Cardiac muscle cell (in vitro differentiated cells and primary cell): ENCODE results near the gene CNP. TPM values are rescaled to one million over a fixed set of nuclear protein-coding genes. Genes with fewer than 3 reads are reported as not detected.

Experiments
- DNase-seq, 2 donors: peaks; one replicate each; pipeline versions ENCODE4 v3.0.0 to v3.0.0-alpha.2; 2010 to 2017; ENCODE audit warnings: low read depth in 1 of 2, low spot score in 1 of 2
- H3K27ac ChIP-seq: fragments of 200-600 bp; sonication (generic); 2 replicates; pipeline ENCODE4 v1.5.1; 2016
- H3K27me3 ChIP-seq: fragments of 200-600 bp; sonication (generic); 2 replicates; pipeline ENCODE4 v1.6.0; 2016; ENCODE audit warnings: control low read depth
- H3K36me3 ChIP-seq: fragments of 200-600 bp; sonication (generic); 2 replicates; pipeline ENCODE4 v1.5.1; 2016; ENCODE audit warnings: control low read depth
- H3K4me1 ChIP-seq: fragments of 200-600 bp; sonication (generic); 2 replicates; pipeline ENCODE4 v1.8.1; 2017; ENCODE audit warnings: low read depth, mild to moderate bottlenecking, mixed run types
- H3K4me3 ChIP-seq: fragments of 200-600 bp; sonication (generic); 2 replicates; pipeline ENCODE4 v1.5.1; 2016; ENCODE audit warnings: mild to moderate bottlenecking
- H3K9me3 ChIP-seq: fragments of 200-600 bp; sonication (generic); 2 replicates; pipeline ENCODE4 v1.5.1; 2017; ENCODE audit warnings: low read depth, mild to moderate bottlenecking, control low read depth
- CTCF ChIP-seq: IDR thresholded peaks from 2 replicates; pipeline ENCODE4 v1.5.1; 2012; ENCODE audit warnings: low read depth, mild to moderate bottlenecking, low read length
- polyA plus RNA-seq: library from polyadenylated mRNA; unstranded; fragments of >200 nt; fragmentation: Nextera tagmentation; extraction: Ambion mirVana; gene quantifications from 2 replicates; pipeline ENCODE4 v1.2.1, GENCODE V29; 2016
- total RNA-seq: library from RNA; depleted of rRNA; stranded (reverse); fragments of >200 nt; gene quantifications from 2 replicates; pipeline ENCODE4 v1.2.3, GENCODE V29; 2016

The CNP gene
- total and polyA plus RNA-seq, 2 experiments from 2014 or later = 69.0 to 82.8 TPM

DNA sequence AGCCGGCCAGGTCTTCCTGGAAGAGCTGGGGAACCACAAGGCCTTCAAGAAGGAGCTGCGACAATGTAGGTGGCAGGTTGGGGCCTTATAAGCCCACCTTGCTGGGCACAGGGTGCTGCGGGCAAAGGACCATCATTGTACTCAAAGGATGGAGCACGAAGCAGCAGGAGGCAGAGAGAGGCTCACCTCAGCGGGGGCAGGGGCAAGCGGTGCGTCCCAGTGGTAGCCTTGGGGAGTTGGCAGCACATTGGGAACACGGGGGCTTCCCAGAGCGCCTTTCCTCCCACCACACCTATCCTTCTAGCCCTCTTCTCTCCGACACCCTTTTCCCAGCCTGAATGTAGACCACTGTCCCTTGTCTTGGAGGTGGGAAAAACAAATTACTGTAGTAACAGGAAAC, 2.1 kb downstream of the CNP start:
- no peak for DNase-seq
- no peak for TF ChIP-seq CTCF

GRCh38 chr17:41970901-41971331, 4.3 kb downstream of the CNP start:
- Histone ChIP-seq H3K4me3 (no peak overlapping the region), H3K9me3 (no peaks in the 10 kb centered on the region), H3K36me3 (peaks cover 19% of the 10 kb centered on the region), H3K27me3 (no peaks in the 10 kb centered on the region), H3K4me1 (no peaks in the 10 kb centered on the region), H3K27ac (no peak overlapping the region)
- no peak for DNase-seq
- TF ChIP-seq CTCF = no peak

More for the DNA sequence above, 2.1 kb downstream of the CNP start:
- Histone ChIP-seq H3K9me3 (no peaks in the 10 kb centered on the region), H3K27me3 (no peaks in the 10 kb centered on the region), H3K36me3 (peaks cover 9% of the 10 kb centered on the region), H3K27ac (no peak overlapping the region), H3K4me1 (no peaks in the 10 kb centered on the region), H3K4me3 (no peak overlapping the region)

DNA sequence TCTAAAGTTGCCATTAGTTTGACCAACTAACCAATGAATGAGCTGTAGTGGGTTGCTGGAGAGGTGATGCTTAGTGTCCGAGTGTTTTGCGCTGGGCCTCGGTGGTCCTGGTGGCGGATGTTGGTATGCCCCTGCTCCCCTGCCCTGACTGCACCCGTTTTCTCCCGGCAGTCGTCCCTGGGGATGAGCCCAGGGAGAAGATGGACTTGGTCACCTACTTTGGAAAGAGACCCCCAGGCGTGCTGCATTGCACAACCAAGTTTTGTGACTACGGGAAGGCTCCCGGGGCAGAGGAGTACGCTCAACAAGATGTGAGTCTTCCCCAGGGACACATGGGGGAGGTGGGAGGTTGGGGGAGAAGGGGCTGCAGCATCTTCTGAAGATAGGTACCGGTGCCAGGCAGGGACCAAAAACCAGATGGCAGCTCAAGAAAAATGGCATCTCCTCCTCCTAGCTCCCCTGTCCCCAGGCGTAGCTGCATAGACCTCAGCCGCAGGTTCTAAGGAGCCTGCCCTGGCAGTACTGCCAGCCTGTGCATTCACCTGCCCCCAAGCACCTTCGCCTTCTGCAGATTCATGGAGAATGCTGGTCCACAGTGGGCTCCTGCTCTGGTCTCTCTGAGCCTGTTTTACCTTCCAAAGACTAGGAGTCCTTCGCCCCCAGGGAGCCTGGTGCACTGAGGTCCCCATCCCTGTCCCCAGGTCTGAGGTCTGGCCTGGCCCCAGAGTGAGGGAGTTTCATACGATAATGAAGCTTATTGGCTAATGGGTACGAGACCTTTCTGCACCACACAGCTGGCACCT, 5.3 kb downstream of the CNP start:
- no peak for TF ChIP-seq CTCF
- H3K9me3 ChIP-seq = no peaks in the 10 kb centered on the region
- no peak for DNase-seq
- no peaks in the 10 kb centered on the region for H3K4me1 ChIP-seq
- peaks cover 29% of the 10 kb centered on the region for H3K36me3 ChIP-seq
- no peak overlapping the region for H3K4me3 ChIP-seq
- no peaks in the 10 kb centered on the region for H3K27me3 ChIP-seq
- peak overlapping the region; percentile 60 for H3K27ac ChIP-seq

DNA sequence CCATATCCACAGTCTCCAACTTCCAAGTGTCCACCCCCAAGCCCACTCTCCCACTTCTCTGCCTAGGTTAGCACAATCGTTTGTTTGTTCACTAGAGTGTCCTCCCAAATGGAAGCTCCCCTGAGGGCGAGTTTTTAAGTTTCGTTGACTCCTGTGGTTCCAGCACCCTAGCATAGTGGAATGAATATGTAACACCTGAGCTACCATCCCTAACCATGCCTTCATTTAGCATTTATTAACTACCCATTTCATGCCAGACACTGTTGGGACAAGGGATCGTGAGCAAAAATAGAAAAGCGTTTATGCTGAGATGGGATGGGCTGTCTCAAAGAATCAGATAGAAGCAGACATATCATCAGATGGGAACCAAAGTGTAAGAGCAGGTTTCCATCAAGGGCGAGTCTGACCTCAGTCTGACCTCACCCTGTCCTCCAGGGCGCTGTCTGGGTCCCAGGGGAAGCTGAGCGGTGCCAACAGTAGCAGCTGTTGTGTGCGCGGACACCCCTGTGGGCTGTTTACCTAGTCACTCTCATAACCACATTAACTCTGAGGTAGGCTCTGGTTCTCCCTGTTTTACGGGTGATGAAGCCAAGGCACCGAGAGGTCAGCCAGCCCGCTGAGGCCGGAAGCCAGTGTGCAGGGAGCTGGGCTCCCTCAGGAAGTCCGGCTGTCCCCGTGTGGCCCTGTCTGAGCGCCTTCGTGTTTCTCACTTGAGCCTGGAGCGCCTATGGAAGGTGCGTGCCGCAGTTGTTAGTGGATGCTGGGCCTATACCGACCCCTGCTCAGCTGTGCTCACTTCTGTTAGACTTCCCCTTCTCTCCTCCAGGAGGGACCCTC, 6.2 kb downstream of the CNP start:
- no peak for TF ChIP-seq CTCF
- peak overlapping the region; percentile 60 for H3K27ac ChIP-seq
- no peaks in the 10 kb centered on the region for H3K4me1 ChIP-seq
- no peaks in the 10 kb centered on the region for H3K9me3 ChIP-seq
- peaks cover 36% of the 10 kb centered on the region for H3K36me3 ChIP-seq
- no peak for DNase-seq
- H3K4me3 ChIP-seq = no peak overlapping the region
- H3K27me3 ChIP-seq = no peaks in the 10 kb centered on the region

- no peak overlapping the region for H3K4me3 ChIP-seq
- no peaks in the 10 kb centered on the region for H3K27me3 ChIP-seq
- H3K4me1 ChIP-seq = no peaks in the 10 kb centered on the region
- no peak for TF ChIP-seq CTCF
- peak overlapping the region; percentile 60 for H3K27ac ChIP-seq
- DNase-seq = no peak
- no peaks in the 10 kb centered on the region for H3K9me3 ChIP-seq
- H3K36me3 ChIP-seq = peaks cover 42% of the 10 kb centered on the region
These were observed 6.8 kb downstream of the CNP start for GRCh38 chr17:41973408-41973811.
